HG03558 (cell line): ENCODE results near the gene MCOLN2.
"Not testable (repeated sequence)": the region's sequence is repeated elsewhere in the genome, so short reads cannot be mapped to it uniquely, and the experiment has no call there.

ENCODE experiments used
- ATAC-seq: cut with Tn5 transposase; IDR thresholded peaks from one replicate; pipeline ENCODE4 v1.9.1; 2021; ENCODE audit warnings: moderate number of reproducible peaks; ENCODE audit not compliant: unreplicated experiment; ENCODE audit errors: extremely low read depth

Gene MCOLN2

DNA sequence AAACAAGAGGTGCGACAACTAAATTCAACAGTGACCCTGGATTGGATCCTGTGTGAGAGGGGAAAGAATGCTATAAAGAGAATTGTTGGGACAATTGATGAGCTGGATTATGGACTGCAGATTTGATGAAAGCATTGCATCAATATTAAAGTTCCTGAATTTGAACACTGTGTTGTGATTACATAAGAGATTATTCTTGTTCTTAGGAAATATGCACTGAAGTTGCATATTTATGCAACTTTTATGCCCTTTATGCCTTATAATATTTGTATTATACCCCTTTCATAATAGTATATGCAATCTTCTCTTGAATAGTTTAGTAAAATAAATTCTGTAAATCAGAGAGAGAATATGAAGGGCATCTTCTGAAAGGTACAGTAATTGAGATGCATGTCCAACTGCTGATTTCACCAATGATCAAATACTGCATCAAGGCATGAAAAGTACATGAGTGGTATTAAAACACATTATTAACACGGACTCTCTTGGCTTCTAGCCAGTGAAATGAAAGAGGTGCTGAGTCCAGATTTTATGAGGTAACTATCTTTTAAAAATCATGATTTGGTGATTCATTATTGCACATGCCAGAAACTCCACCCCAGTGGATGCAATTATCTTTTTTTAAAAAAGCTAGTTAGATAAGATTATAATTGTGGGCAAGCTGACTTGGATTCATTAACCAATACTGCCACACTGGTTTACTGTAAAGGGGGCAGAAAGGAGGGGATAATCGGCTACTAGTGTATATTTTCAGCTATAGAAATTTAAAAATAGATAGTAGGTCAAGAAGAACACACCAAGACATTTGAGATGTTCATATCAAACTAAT, 84.0 kb downstream of the MCOLN2 start:
- no peak for ATAC-seq

DNA sequence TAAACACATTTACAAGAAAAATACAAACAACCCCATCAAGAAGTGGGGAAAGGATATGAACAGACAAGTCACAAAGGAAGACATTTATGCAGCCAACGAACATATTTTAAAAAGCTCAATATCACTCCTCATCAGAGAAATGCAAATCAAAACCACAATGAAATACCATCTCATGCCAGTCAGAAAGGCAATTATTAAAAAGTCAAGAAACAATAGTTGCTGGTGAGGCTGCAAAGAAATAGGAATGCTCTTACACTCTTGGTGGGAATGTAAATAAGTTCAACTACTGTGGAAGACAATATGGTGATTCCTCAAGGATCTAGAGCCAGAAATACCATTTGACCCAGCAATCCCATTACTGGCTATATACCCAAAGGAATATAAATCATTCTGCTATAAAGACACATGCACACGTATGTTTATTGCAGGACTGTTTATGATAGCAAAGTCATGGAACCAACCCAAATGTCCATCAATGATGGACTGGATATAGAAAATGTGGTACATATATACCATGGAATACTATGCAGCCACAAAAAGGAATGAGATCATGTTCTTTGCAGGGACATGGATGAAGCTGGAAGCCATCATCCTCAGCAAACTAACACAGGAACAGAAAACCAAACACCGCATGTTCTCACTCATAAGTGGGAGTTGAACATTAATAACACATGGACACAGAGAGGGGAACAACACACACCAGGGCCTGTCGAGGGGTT, 88.0 kb downstream of the MCOLN2 start:
- ATAC-seq = not testable (repeated sequence)

DNA sequence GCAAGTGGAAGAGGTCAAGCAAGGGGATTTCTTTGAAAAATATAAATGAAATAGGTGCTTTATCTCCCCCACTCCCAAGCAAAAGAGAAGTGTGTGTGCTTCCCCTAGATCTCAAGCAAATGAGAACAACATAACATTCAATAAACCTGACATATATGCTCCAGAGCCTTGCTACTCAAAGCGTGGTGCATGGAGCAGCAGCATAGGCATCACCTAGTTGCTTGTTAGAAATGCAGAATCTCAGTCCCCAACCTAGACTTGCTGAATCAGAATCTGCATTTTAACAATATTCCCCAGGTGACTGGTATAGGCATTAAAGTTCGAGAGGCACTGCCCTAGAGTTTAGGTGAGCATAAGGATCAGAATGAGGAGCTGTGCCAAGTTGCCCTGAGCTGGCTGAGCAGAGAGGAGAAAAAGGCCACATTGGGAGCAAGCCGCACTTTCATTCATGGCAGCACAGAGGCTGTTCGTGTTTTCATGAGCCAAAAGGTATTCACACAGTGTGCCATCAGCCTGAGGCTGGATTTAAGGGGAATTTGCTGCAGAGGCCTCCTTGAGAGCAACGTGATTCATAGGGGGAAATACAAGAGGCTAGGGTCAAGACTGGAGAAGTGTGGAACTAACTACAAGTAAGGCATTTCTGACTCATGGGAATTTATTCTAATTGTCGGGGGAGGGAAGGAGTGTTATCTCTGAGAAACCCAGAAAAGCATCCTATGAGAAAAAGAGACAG, 89.7 kb downstream of the MCOLN2 start:
- no peak for ATAC-seq

DNA sequence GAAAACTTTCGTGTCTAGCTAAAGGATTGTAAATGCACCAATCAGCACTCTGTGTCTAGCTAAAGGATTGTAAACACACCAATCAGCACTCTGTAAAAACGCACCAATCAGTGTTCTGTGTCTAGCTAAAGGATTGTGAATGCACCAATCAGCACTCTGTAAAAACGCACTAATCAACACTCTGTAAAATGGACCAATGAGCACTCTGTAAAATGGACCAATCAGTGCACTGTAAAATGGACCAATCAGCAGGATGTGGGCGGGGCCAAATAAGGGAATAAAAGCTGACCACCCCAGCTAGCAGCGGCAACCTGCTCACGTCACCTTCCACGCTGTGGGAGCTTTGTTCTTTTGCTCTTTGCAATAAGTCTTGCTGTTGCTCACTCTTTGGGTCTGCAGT, 94.2 kb downstream of the MCOLN2 start:
- ATAC-seq = not testable (repeated sequence)

DNA sequence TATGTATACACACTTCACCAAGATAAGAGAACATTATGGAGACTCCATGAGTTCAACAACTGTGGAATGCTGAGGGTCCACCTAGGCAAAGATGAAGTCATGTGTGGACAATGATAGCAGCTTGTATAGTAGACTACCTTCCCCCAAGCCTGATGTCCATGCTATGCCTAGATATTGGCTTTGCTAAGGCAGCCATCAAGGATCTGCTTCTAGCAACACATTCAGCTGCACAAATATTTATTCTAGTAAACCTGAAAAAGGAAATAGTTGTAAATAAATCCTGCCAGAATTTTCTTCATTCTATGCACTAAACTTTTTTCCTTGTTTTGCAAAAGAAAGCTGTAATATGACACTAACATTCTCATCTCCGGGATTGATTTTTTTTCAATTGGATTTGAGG, 96.9 kb downstream of the MCOLN2 start:
- no peak for ATAC-seq

DNA sequence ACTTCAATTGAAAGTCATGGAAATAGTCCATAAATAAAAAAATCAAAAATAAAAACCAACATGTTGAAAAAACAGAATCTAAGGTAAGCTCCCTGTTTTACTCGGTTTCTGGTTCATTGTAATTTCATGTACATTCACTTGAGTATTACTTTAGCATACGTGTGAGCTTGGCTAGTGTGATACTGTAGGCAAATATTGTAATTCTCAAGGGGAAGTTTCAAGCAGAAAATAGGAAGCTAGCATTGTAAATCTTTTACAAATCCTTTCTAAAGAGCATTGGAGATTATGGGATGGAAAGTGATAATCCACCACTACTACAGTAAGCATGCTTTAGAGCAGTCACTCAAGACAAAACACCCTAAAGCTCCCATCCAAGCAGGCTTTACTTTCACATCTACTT, 100.6 kb downstream of the MCOLN2 start:
- ATAC-seq = no peak

DNA sequence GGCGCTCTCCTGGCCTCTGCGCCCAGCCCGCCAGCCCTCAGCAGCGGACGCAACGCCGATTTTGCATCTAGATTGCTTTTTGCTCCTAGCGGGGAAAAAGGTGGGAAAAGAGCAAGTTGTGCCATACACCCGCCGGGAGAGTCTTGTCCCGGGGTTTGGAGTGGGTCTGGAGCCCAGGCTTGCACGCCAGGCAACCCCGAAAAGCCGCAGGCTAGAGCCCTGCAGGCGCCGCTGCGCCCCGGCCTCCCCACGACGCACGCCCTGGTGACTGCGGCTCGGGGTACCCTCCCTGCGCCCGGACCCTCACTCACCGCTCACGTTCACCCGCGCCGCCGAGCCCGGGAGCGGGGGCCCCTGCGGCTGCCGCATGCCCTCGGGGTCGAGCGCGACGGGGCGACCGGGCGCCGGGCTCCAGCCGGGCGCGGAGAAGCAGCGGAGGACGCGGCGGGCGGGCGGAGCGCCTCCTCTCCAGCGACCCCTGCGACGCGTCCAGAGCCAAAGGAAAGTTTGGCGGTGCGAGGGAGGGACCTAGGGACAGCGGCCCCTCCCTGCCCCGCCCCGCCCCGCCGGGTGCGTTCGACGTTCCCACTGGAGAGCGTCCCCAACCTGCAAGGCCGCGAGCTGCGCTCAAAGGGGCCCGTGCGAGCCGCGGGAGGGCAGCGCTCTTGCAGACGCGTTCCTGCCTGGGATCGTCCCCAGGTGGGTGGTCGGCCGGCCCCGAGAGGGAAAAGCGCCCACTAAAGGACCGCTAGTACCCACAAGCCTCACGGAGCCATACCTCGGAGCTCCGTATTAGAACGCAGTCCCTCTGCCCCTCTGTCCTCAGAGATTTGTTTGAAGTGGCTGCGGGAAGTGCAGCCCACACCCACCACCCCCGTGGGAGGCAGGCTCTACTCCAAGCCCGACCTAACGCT, 104.0 kb downstream of the MCOLN2 start, which contains the start of gene LPAR3:
LPAR3 (minus strand) TSS at position 502 of the 914 bp plus-strand sequence. CDS start 27,086 bp downstream, outside the sequence.
- no peak for ATAC-seq

DNA sequence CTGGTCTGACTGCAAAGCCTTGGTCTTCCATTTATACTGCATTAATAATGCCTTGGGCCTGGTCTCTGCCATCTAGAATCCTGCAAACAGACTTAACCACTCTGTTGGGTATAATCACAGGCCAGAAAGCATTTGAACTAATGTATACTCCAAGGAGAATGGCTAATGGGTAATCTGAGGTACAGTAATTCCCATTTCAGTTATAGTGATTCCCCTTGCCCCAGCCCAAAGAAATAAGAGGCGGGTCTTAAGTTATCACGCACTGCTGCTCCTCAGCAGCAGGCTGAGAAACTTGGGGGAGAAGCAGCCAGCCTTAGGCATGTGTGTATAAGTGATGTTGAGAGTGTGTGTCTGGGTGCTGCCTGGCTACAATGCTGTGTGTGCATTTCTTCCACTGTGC, 106.3 kb downstream of the MCOLN2 start:
- no peak for ATAC-seq

DNA sequence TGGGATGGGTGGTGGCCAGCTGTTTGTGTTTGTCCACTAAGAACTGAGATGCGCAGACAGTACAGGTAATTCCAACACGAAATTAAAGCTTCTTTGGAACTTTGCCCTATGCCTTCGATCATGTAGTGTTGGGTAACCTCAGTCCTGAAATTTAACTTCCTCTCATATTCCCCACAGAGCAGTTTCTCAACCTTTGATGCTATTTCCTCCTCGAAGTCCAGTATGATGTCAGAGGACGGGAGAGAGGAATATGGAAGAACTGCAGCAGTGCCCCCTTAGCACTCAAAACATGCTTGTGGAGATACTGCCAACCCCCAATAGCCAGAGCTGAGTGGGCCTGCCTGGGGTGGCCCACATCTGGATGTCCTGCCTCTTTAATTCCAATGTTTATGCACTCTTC, 107.5 kb downstream of the MCOLN2 start:
- ATAC-seq = no peak

DNA sequence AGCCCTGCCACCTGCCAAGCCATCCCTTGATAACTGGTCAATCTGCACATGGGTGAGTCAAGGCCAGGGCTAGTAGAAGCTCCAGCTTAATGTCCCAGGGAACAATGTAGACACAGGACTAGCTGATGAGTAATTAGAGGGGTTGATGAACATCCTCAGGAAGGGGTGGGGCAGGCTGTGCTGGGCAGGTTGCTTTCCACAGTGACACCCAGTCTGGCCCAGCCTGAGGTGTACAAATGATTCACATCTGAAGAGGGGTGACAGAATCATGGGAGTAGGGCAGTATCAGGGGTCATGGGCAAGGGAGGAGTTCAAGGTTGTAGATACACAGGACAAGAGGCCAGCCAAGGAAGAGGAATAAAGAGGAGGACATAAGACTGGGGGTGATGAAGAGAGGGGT, 108.2 kb downstream of the MCOLN2 start:
- no peak for ATAC-seq

DNA sequence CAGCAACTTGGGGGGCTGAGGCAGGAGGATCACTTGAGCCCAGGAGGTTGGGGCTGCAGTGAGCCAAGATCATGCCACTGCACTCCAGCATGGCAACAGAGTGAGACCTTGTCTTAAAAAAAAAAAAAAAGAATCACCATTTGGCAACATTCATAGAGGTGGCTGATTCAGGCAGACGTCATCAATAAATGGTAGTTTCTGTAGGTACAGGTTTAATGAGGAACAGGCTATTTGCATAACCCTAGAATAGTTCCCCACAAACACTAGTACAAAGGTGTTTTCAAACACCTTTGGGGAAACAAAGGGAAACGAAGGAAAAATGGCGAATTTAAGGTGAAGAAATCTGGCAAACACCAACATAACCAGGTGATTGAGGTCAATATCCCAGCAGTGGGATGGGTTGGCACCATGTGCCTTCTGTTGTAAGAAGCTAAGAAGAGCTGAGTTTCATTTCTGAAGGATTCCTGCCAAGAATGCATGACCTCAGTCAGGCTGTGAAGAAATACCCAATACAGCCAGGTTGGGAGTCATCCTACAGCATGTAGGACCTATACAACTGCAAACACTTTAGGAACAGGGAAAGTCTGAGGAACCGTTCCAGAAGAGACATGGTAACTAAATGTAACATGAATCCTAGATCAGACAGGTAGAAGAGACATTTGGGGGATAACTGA, 109.5 kb downstream of the MCOLN2 start:
- ATAC-seq = no peak

DNA sequence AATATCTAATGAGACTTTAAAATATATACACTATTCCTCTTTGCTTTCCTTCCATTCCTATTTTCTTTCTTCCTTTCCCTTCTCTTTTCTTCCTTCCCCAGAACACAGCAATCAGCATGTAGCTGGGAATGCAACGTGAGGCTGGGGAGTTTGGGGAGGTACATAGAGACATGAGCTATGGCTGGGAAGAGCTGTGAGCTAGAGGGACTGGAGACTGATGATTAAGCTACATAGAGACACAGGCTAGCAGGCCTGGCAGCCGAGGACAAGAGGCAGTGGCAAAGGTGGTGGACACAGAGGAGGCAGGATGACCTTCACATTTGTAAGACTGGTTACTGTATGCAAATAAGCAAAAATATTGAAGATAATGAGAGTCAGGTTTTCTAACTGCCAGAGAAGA, 111.4 kb downstream of the MCOLN2 start:
- ATAC-seq = no peak

DNA sequence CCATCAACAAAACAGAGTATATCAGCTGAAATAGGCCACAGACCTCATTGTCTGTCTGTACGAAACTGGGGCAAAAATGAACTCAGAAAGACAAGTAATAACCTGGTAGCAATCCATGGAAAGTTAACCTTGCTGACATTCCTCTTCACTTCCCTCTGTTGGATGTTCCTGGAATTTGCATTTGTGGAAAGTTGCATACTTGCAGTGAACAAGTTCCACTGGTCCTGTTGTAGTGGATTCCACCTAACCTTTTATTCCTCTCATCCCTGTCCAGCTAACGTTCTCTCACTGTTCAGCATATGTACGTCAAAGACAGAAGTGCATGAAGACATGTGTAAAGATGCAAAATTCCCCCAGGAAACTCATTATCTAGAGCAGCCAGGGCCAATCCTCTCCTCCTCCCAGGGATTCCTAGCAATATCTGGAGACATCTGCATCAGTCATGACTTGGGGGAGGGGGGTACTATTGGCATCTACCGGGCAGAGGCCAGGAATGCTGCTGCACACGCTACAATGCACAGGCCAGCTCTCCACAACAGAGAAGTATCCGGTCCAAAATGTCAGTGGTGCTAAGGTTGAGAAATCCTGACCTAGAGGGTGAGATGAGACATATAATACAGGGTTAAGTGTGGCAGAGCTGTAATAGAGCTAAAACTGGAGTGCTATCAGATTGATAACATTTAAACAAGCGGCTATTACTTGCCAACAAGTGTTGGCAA, 112.1 kb downstream of the MCOLN2 start:
- ATAC-seq = no peak

DNA sequence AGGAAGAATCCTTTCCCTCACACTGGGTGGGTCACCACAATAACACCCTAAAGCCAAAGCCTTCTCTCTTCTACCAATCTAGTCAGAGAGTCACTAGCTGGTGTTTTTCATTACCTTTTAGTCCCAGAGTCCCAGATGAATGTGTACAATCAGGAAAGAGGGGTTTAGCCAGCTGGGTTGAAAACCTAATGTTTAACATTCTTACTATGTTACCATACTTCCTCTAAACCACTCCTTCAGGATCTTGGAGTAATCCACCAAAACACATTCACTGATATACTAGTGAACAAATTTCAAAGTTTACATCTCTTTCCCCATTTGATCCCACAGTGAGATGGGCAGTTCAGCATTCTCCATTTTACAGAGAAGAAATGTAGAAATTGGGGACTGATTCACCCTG, 113.6 kb downstream of the MCOLN2 start:
- no peak for ATAC-seq

DNA sequence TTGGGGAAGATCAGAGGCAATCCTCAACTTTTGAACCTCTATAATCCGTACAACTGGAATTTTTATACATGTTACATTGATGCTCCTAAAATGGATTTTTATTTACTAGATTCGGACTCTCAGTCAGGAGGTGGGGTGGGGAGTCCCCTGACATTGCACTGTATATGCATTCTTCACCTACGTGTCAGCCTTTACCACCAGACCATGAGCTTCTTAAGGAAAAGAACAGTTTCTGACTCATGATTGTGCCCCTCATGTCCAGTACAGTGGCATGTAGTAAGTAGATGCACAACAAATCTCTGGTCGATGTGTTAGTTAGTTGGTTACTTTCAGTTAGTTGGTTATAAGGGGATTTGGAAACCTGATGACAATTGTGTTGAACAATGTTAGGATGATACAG, 119.3 kb downstream of the MCOLN2 start:
- ATAC-seq = no peak

DNA sequence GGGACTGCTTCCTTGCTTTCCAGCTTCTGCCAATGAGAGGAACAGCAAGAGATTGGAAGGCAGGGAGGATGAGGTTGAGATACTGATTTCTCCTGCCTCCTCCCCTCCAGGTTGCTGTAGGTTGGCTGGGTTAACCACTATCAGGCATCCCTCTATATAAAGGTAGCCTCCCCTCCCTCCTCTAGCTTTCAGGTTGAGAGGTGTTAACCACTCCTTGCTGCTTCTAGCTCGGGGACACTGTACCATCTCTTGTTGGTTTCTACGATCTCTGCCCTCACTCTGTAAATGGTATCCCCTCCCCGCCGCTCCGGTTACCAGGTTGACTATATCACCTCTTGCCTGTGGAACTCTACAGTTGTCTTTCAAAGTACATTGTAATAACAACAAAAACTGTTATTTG, 120.6 kb downstream of the MCOLN2 start:
- ATAC-seq = no peak
